GM23338 (cell line): Measurements from ENCODE around the gene RASA3. TPM values are rescaled to one million over a fixed set of nuclear protein-coding genes. Genes with fewer than 3 reads are reported as not detected.

ENCODE experiments used
- ATAC-seq: fragments of 200-7000 bp; cut with Tn5 transposase; 3 replicates; pipeline ENCODE4 v1.9.1; 2020
- DNase-seq: peaks from one replicate; pipeline ENCODE4 v3.0.0-alpha.2; 2015; ENCODE audit warnings: low spot score
- H2AFZ ChIP-seq: fragments of 200-600 bp; sonication (generic); 2 replicates; pipeline ENCODE4 v1.8.0; 2016; ENCODE audit warnings: antibody characterized with exemption, mild to moderate bottlenecking, moderate library complexity
- H3F3A ChIP-seq: fragments of 200-600 bp; sonication (generic); replicated peaks from 2 replicates; pipeline ENCODE4 v1.8.0; 2017; ENCODE audit warnings: antibody characterized with exemption, mixed run types, low read depth
- H3K27ac ChIP-seq: fragments of 200-600 bp; sonication (generic); 2 replicates; pipeline ENCODE4 v1.6.1; 2016; ENCODE audit warnings: low read depth
- H3K27me3 ChIP-seq: fragments of 200-600 bp; sonication (generic); 2 replicates; pipeline ENCODE4 v1.8.0; 2016; ENCODE audit warnings: mild to moderate bottlenecking, mixed run types, moderate library complexity; ENCODE audit not compliant: insufficient read depth
- H3K36me3 ChIP-seq: fragments of 200-600 bp; sonication (generic); 2 replicates; pipeline ENCODE4 v1.8.0; 2016; ENCODE audit warnings: mild to moderate bottlenecking; ENCODE audit not compliant: insufficient read depth
- H3K4me1 ChIP-seq: fragments of 200-600 bp; sonication (generic); 2 replicates; pipeline ENCODE4 v1.8.0; 2016; ENCODE audit warnings: mild to moderate bottlenecking, moderate library complexity; ENCODE audit not compliant: insufficient read depth
- H3K4me2 ChIP-seq: fragments of 200-600 bp; sonication (generic); 2 replicates; pipeline ENCODE4 v1.7.1; 2017; ENCODE audit warnings: mixed run types
- H3K4me3 ChIP-seq: fragments of 200-600 bp; sonication (generic); 2 replicates; pipeline ENCODE4 v1.6.1; 2016; ENCODE audit warnings: mixed run types
- H3K79me2 ChIP-seq: fragments of 200-600 bp; sonication (generic); replicated peaks from 2 replicates; pipeline ENCODE4 v1.8.0; 2017; ENCODE audit warnings: mild to moderate bottlenecking; ENCODE audit not compliant: insufficient read depth
- H3K9me2 ChIP-seq: fragments of 200-600 bp; sonication (generic); 2 replicates; pipeline ENCODE4 v1.8.0; 2017; ENCODE audit not compliant: insufficient read depth
- H4K20me1 ChIP-seq: fragments of 200-600 bp; sonication (generic); replicated peaks from 2 replicates; pipeline ENCODE4 v1.8.0; 2017; ENCODE audit warnings: mild to moderate bottlenecking; ENCODE audit not compliant: insufficient read depth
- H3K27ac Mint-ChIP-seq: 2 replicates; pipeline ENCODE4 v1.8.0; 2020; ENCODE audit warnings: inconsistent platforms, mild to moderate bottlenecking, moderate library complexity, mixed read lengths
- H3K27me3 Mint-ChIP-seq: 3 replicates; pipeline ENCODE4 v1.8.0; 2022; ENCODE audit warnings: low read depth, mild to moderate bottlenecking, moderate library complexity, mixed read lengths, inconsistent platforms; ENCODE audit not compliant: insufficient read depth, poor library complexity
- H3K36me3 Mint-ChIP-seq: 3 replicates; pipeline ENCODE4 v1.8.0; 2021; ENCODE audit warnings: low read depth, mild to moderate bottlenecking, inconsistent platforms, moderate library complexity, mixed read lengths
- H3K4me1 Mint-ChIP-seq: 3 replicates; pipeline ENCODE4 v1.8.0; 2020; ENCODE audit warnings: mild to moderate bottlenecking, inconsistent platforms, mixed read lengths
- H3K4me3 Mint-ChIP-seq: 3 replicates; pipeline ENCODE4 v1.8.0; 2021; ENCODE audit warnings: moderate library complexity, mild to moderate bottlenecking, inconsistent platforms, mixed read lengths
- H3K9me3 Mint-ChIP-seq: 3 replicates; pipeline ENCODE4 v1.8.0; 2020; ENCODE audit warnings: moderate library complexity, mild to moderate bottlenecking, inconsistent platforms, mixed read lengths
- CREB1 ChIP-seq: fragments of 250-450 bp; sonication (Bioruptor Pico); IDR thresholded peaks from 2 replicates; pipeline ENCODE4 v1.5.0; 2020; ENCODE audit warnings: low read depth, mild to moderate bottlenecking, moderate library complexity
- CTCF ChIP-seq, 2 experiments: fragments of 200-600 bp in 1 of 2; sonication (generic) in 1 of 2; conservative IDR thresholded peaks; 2 replicates each; pipeline versions ENCODE4 v1.5.1 to v1.6.1; 2016 to 2017; ENCODE audit warnings: antibody characterized with exemption in 2 of 2, low read depth in 2 of 2, mild to moderate bottlenecking in 2 of 2, moderate library complexity in 1 of 2
- EZH2 ChIP-seq: fragments of 200-600 bp; sonication (generic); IDR thresholded peaks from one replicate; pipeline ENCODE4 v1.8.0; 2017; ENCODE audit warnings: antibody characterized with exemption, mild to moderate bottlenecking, low read depth; ENCODE audit not compliant: unreplicated experiment
- EZH2phosphoT487 ChIP-seq: fragments of 200-600 bp; sonication (generic); IDR thresholded peaks from one replicate; pipeline ENCODE4 v1.8.1; 2018; ENCODE audit warnings: antibody characterized with exemption; ENCODE audit not compliant: unreplicated experiment
- JUNB ChIP-seq: IDR thresholded peaks from one replicate; pipeline ENCODE4 v1.6.1; 2016; ENCODE audit warnings: antibody characterized with exemption; ENCODE audit not compliant: unreplicated experiment
- NANOG ChIP-seq: IDR thresholded peaks from 2 replicates; pipeline ENCODE4 v1.6.1; 2016; ENCODE audit warnings: antibody characterized with exemption, borderline replicate concordance
- POLR2AphosphoS5 ChIP-seq: IDR thresholded peaks from 2 replicates; pipeline ENCODE4 v1.6.1; 2016; ENCODE audit warnings: antibody characterized with exemption, low read depth
- REST ChIP-seq: IDR thresholded peaks from one replicate; pipeline ENCODE4 v1.6.1; 2018; ENCODE audit warnings: antibody characterized with exemption; ENCODE audit not compliant: unreplicated experiment
- STAT1 ChIP-seq: IDR thresholded peaks from one replicate; pipeline ENCODE4 v1.6.1; 2016; ENCODE audit warnings: antibody characterized with exemption; ENCODE audit not compliant: unreplicated experiment
- ZNF114 ChIP-seq: fragments of 250-450 bp; sonication (Bioruptor Pico); IDR thresholded peaks from 2 replicates; pipeline ENCODE4 v1.5.0; 2020; ENCODE audit warnings: mild to moderate bottlenecking, moderate library complexity
- ZNF331 ChIP-seq: fragments of 250-450 bp; sonication (Bioruptor Pico); IDR thresholded peaks from 2 replicates; pipeline ENCODE4 v1.5.0; 2020; ENCODE audit warnings: low read depth, mild to moderate bottlenecking, moderate library complexity
- polyA plus RNA-seq: library from polyadenylated mRNA; unstranded; fragments of >200 nt; fragmentation: Nextera tagmentation; extraction: Ambion mirVana; gene quantifications from 2 replicates; pipeline ENCODE4 v1.2.1, GENCODE V29; 2016
- total RNA-seq: library from RNA; depleted of rRNA; stranded (reverse); fragments of >200 nt; shearing (Covaris generic); gene quantifications from 2 replicates; pipeline ENCODE4 v1.2.3, GENCODE V29; 2014
- TF ChIP-seq, protein P1 (sequence below): IDR thresholded peaks from 2 replicates; pipeline ENCODE4 v1.6.1; 2016; ENCODE audit warnings: antibody characterized with exemption
- TF ChIP-seq, protein P2 (sequence below): fragments of 250-450 bp; sonication (Bioruptor Pico); IDR thresholded peaks from 2 replicates; pipeline ENCODE4 v1.5.0; 2020; ENCODE audit warnings: mild to moderate bottlenecking, moderate library complexity

Gene RASA3
- total and polyA plus RNA-seq, 2 experiments from 2014 or later = 11.2 to 20.7 TPM

DNA sequence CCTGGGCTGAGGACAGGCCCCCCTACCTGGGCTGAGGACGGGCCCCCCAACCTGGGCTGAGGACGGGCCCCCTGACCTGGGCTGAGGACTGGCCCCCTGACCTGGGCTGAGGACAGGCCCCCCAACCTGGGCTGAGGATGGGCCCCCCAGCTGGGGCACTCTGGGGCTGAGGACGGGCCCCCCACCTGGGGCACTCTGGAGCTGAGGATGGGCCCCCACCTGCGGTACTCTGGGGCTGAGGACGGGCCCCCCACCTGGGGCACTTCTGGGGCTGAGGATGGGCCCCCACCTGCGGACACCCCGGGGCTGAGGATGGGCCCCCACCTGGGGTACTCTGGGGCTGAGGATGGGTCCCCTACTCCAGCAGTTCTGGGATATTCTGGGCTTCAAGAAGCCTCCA, 65.5 kb downstream of the RASA3 start:
- Mint-ChIP-seq H3K36me3 (peaks cover 11% of the 10 kb centered on the region), H3K27ac (no peak overlapping the region), H3K27me3 (peaks cover 13% of the 10 kb centered on the region), H3K9me3 (peaks cover 7% of the 10 kb centered on the region), H3K4me3 (no peak overlapping the region), H3K4me1 (peaks cover 35% of the 10 kb centered on the region)
- Histone ChIP-seq H3K4me1 (peaks cover 9% of the 10 kb centered on the region; the same call in 1 of the 2 replicates), H3K27me3 (no peaks in the 10 kb centered on the region), H3F3A (peaks cover 6% of the 10 kb centered on the region), H2AFZ (no peak overlapping the region), H3K9me2 (no peaks in the 10 kb centered on the region), H3K27ac (no peak overlapping the region), H4K20me1 (no peaks in the 10 kb centered on the region; the same call in 1 of the 2 replicates), H3K4me2 (no peak overlapping the region), H3K79me2 (peaks cover 13% of the 10 kb centered on the region), H3K4me3 (no peak overlapping the region), H3K36me3 (no peaks in the 10 kb centered on the region; the same call in 1 of the 2 replicates)
- DNase-seq (no peak), ATAC-seq (no peak)
- TF ChIP-seq EZH2phosphoT487 = no peak
- TF ChIP-seq, protein P1, sequence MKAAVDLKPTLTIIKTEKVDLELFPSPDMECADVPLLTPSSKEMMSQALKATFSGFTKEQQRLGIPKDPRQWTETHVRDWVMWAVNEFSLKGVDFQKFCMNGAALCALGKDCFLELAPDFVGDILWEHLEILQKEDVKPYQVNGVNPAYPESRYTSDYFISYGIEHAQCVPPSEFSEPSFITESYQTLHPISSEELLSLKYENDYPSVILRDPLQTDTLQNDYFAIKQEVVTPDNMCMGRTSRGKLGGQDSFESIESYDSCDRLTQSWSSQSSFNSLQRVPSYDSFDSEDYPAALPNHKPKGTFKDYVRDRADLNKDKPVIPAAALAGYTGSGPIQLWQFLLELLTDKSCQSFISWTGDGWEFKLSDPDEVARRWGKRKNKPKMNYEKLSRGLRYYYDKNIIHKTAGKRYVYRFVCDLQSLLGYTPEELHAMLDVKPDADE = no peak
- TF ChIP-seq NANOG = no peak
- TF ChIP-seq ZNF114 (CRISPR knock-in tag) = no peak
- TF ChIP-seq STAT1 = no peak
- no peak for TF ChIP-seq EZH2
- TF ChIP-seq, protein P2, sequence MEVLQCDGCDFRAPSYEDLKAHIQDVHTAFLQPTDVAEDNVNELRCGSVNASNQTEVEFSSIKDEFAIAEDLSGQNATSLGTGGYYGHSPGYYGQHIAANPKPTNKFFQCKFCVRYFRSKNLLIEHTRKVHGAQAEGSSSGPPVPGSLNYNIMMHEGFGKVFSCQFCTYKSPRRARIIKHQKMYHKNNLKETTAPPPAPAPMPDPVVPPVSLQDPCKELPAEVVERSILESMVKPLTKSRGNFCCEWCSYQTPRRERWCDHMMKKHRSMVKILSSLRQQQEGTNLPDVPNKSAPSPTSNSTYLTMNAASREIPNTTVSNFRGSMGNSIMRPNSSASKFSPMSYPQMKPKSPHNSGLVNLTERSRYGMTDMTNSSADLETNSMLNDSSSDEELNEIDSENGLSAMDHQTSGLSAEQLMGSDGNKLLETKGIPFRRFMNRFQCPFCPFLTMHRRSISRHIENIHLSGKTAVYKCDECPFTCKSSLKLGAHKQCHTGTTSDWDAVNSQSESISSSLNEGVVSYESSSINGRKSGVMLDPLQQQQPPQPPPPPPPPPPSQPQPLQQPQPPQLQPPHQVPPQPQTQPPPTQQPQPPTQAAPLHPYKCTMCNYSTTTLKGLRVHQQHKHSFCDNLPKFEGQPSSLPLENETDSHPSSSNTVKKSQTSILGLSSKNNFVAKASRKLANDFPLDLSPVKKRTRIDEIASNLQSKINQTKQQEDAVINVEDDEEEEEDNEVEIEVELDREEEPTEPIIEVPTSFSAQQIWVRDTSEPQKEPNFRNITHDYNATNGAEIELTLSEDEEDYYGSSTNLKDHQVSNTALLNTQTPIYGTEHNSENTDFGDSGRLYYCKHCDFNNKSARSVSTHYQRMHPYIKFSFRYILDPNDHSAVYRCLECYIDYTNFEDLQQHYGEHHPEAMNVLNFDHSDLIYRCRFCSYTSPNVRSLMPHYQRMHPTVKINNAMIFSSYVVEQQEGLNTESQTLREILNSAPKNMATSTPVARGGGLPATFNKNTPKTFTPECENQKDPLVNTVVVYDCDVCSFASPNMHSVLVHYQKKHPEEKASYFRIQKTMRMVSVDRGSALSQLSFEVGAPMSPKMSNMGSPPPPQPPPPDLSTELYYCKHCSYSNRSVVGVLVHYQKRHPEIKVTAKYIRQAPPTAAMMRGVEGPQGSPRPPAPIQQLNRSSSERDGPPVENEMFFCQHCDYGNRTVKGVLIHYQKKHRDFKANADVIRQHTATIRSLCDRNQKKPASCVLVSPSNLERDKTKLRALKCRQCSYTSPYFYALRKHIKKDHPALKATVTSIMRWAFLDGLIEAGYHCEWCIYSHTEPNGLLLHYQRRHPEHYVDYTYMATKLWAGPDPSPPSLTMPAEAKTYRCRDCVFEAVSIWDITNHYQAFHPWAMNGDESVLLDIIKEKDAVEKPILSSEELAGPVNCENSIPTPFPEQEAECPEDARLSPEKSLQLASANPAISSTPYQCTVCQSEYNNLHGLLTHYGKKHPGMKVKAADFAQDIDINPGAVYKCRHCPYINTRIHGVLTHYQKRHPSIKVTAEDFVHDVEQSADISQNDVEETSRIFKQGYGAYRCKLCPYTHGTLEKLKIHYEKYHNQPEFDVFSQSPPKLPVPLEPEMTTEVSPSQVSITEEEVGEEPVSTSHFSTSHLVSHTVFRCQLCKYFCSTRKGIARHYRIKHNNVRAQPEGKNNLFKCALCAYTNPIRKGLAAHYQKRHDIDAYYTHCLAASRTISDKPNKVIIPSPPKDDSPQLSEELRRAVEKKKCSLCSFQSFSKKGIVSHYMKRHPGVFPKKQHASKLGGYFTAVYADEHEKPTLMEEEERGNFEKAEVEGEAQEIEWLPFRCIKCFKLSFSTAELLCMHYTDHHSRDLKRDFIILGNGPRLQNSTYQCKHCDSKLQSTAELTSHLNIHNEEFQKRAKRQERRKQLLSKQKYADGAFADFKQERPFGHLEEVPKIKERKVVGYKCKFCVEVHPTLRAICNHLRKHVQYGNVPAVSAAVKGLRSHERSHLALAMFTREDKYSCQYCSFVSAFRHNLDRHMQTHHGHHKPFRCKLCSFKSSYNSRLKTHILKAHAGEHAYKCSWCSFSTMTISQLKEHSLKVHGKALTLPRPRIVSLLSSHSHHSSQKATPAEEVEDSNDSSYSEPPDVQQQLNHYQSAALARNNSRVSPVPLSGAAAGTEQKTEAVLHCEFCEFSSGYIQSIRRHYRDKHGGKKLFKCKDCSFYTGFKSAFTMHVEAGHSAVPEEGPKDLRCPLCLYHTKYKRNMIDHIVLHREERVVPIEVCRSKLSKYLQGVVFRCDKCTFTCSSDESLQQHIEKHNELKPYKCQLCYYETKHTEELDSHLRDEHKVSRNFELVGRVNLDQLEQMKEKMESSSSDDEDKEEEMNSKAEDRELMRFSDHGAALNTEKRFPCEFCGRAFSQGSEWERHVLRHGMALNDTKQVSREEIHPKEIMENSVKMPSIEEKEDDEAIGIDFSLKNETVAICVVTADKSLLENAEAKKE (CRISPR knock-in tag) = no peak
- no peak for TF ChIP-seq JUNB
- TF ChIP-seq POLR2AphosphoS5 = no peak
- no peak for TF ChIP-seq CTCF (conservative IDR thresholded peaks at IDR 0.05; ENCODE audit: low read depth in 2 of 2)
- no peak for TF ChIP-seq REST
- TF ChIP-seq CREB1 (CRISPR knock-in tag) = no peak
- TF ChIP-seq ZNF331 (CRISPR knock-in tag) = no peak
